K562 (cell line): ENCODE measurements around the gene STK36. TPM values are rescaled to one million over a fixed set of nuclear protein-coding genes. Genes with fewer than 3 reads are reported as not detected.
A peak's percentile ranks its signal among the peaks of the same experiment; 100 is the strongest.

ENCODE experiments used
- ATAC-seq: fragments of 200-7000 bp; cut with Tn5 transposase; 3 replicates; pipeline ENCODE4 v1.9.1; 2020; ENCODE audit warnings: moderate library complexity
- BruUV-seq: library from RNA; stranded (reverse); fragments of 400-500 nt; replicated peaks from 2 replicates; lab custom pipeline; 2021; lab: Mats Ljungman, UMichigan
- CTCF ChIA-PET: fragments of 300-600 bp; formaldehyde crosslinking; extraction: SDS; loops from one replicate; lab custom pipeline; 2021; ENCODE audit warnings: low intra/inter-chr PET ratio; lab: Yijun Ruan, JAX
- POLR2A ChIA-PET: fragments of 300-600, 350-650 bp; sonication (Branson Sonifier 250); formaldehyde crosslinking; extraction: SDS; loops from one replicate; lab custom pipeline; 2021; ENCODE audit warnings: antibody characterized with exemption, inconsistent platforms; lab: Yijun Ruan, JAX
- DNase-seq, 4 experiments: peaks; one replicate each; pipeline versions ENCODE4 v3.0.0 to v3.0.0-alpha.2; 2011 to 2018; ENCODE audit warnings: low spot score in 3 of 4, mixed read lengths in 3 of 4; ENCODE audit errors: extremely low read depth in 1 of 4
- FAIRE-seq: peaks from 2 replicates; lab custom pipeline; 2011; peaks lifted over from hg19 to GRCh38; lab: Jason Lieb, UNC
- H2AFZ ChIP-seq: 2 replicates; pipeline ENCODE4 v1.6.0; 2011; ENCODE audit warnings: low read depth, low read length, control low read depth, inconsistent platforms
- H3K27ac ChIP-seq: fragments of 200-600 bp; 3 replicates; pipeline ENCODE4 v1.8.0; 2011; ENCODE audit warnings: low read depth, mild to moderate bottlenecking, control low read depth, inconsistent platforms, low read length, moderate library complexity, mixed read lengths; ENCODE audit errors: extremely low read depth
- H3K27me3 ChIP-seq, 2 experiments: fragments of 300-600 bp in 1 of 2; 2 replicates in 1 of 2; 3 replicates in 1 of 2; pipeline versions ENCODE4 v1.6.0 to v1.8.0; 2011; ENCODE audit warnings: inconsistent platforms in 2 of 2, low read length in 2 of 2, mild to moderate bottlenecking in 1 of 2, mixed read lengths in 1 of 2, moderate library complexity in 1 of 2; ENCODE audit not compliant: control insufficient read depth in 2 of 2, insufficient read depth in 2 of 2
- H3K36me3 ChIP-seq: fragments of 300-600 bp; 3 replicates; pipeline ENCODE4 v1.8.0; 2011; ENCODE audit warnings: mild to moderate bottlenecking, low read length, inconsistent platforms; ENCODE audit not compliant: control insufficient read depth, insufficient read depth
- H3K4me1 ChIP-seq, 2 experiments: fragments of 200-600 bp in 1 of 2; replicated peaks in 1 of 2; 2 replicates in 1 of 2; 3 replicates in 1 of 2; pipeline versions ENCODE4 v1.5.1 to v1.8.0; 2011; ENCODE audit warnings: inconsistent platforms in 2 of 2, low read length in 2 of 2, mild to moderate bottlenecking in 1 of 2, mixed read lengths in 1 of 2, moderate library complexity in 1 of 2; ENCODE audit not compliant: control insufficient read depth in 2 of 2, insufficient read depth in 2 of 2
- H3K4me2 ChIP-seq: 2 replicates; pipeline ENCODE4 v1.6.1; 2011; ENCODE audit warnings: low read length, control low read depth, inconsistent platforms, mixed read lengths; ENCODE audit not compliant: insufficient read depth
- H3K4me3 ChIP-seq: fragments of 200-600 bp; sonication (generic), shearing (Covaris generic); 2 replicates; pipeline ENCODE4 v1.5.1; 2016; ENCODE audit warnings: control low read depth, inconsistent platforms
- H3K79me2 ChIP-seq: fragments of 200-600 bp; 3 replicates; pipeline ENCODE4 v1.8.0; 2011; ENCODE audit warnings: low read length, inconsistent platforms; ENCODE audit not compliant: control insufficient read depth, insufficient read depth
- H3K9ac ChIP-seq, 2 experiments: 2 replicates each; pipeline versions ENCODE4 v1.6.0 to v1.6.1; 2011; ENCODE audit warnings: low read depth in 2 of 2, low read length in 2 of 2, control low read depth in 1 of 2, inconsistent platforms in 1 of 2, mild to moderate bottlenecking in 1 of 2, mixed read lengths in 1 of 2; ENCODE audit not compliant: insufficient read depth in 1 of 2
- H3K9me1 ChIP-seq: one replicate; pipeline ENCODE4 v1.6.0; 2011; ENCODE audit warnings: inconsistent platforms, mild to moderate bottlenecking, low read length, moderate library complexity; ENCODE audit not compliant: control insufficient read depth, insufficient read depth
- H3K9me3 ChIP-seq: replicated peaks from 2 replicates; pipeline ENCODE4 v1.5.1; 2011; ENCODE audit warnings: low read depth, low read length, inconsistent platforms; ENCODE audit not compliant: control insufficient read depth, insufficient read depth
- H4K20me1 ChIP-seq: replicated peaks from 2 replicates; pipeline ENCODE4 v1.6.1; 2011; ENCODE audit warnings: low read length, inconsistent platforms, mixed read lengths; ENCODE audit not compliant: control insufficient read depth, insufficient read depth
- ARID1B ChIP-seq: fragments of 450-650 bp; IDR thresholded peaks from 2 replicates; pipeline ENCODE4 v1.6.1; 2016; ENCODE audit warnings: antibody characterized with exemption, mild to moderate bottlenecking, inconsistent platforms
- ARNT ChIP-seq, 2 experiments: fragments of 450-650 bp; IDR thresholded peaks; 2 replicates each; pipeline ENCODE4 v1.6.1; 2016; ENCODE audit warnings: mild to moderate bottlenecking in 1 of 2
- ATF7 ChIP-seq: fragments of 450-650 bp; IDR thresholded peaks from 2 replicates; pipeline ENCODE4 v1.7.1; 2014; ENCODE audit warnings: mild to moderate bottlenecking, moderate library complexity
- BRD9 ChIP-seq: fragments of 450-650 bp; IDR thresholded peaks from 2 replicates; pipeline ENCODE4 v1.6.1; 2018; ENCODE audit warnings: low read depth; ENCODE audit not compliant: partially characterized antibody
- CC2D1A ChIP-seq: fragments of 450-650 bp; IDR thresholded peaks from 2 replicates; pipeline ENCODE4 v1.6.1; 2017; ENCODE audit warnings: mild to moderate bottlenecking
- DPF2 ChIP-seq: fragments of 450-650 bp; IDR thresholded peaks from 2 replicates; pipeline ENCODE4 v1.6.1; 2016
- EP400 ChIP-seq: fragments of 450-650 bp; IDR thresholded peaks from 2 replicates; pipeline ENCODE4 v1.6.1; 2017; ENCODE audit warnings: antibody characterized with exemption, mild to moderate bottlenecking, moderate library complexity
- ETV1 ChIP-seq: fragments of 450-650 bp; conservative IDR thresholded peaks from 2 replicates; pipeline ENCODE4 v1.6.1; 2016; ENCODE audit warnings: missing genetic modification characterization, control low read depth, low read depth, missing compliant biosample characterization
- FOXK2 ChIP-seq, 2 experiments: fragments of 450-650 bp; IDR thresholded peaks in 1 of 2; conservative IDR thresholded peaks in 1 of 2; 2 replicates each; pipeline ENCODE4 v1.6.1; 2016; ENCODE audit warnings: low read depth in 2 of 2, mild to moderate bottlenecking in 1 of 2
- HDAC1 ChIP-seq, 2 experiments: fragments of 450-650 bp; IDR thresholded peaks; 2 replicates each; pipeline ENCODE4 v1.6.1; 2016 to 2017; ENCODE audit warnings: inconsistent platforms in 1 of 2, mild to moderate bottlenecking in 1 of 2, moderate library complexity in 1 of 2
- HLTF ChIP-seq: fragments of 450-650 bp; IDR thresholded peaks from 2 replicates; pipeline ENCODE4 v1.6.1; 2016
- HSF4 ChIP-seq: fragments of 250-450 bp; sonication (Bioruptor Pico); IDR thresholded peaks from 2 replicates; pipeline ENCODE4 v2.1.2; 2022; ENCODE audit warnings: mild to moderate bottlenecking, moderate library complexity, borderline replicate concordance
- MYC ChIP-seq, 2 experiments: fragments of 250-450 bp in 1 of 2; sonication (Bioruptor Pico) in 1 of 2; IDR thresholded peaks; 2 replicates each; pipeline versions ENCODE4 v1.5.1 to v1.6.1; 2012 to 2021; ENCODE audit warnings: low read depth in 2 of 2, borderline replicate concordance in 1 of 2, improper control_type of control experiment in 1 of 2, low read length in 1 of 2, mild to moderate bottlenecking in 1 of 2, moderate library complexity in 1 of 2
- NFRKB ChIP-seq: fragments of 450-650 bp; IDR thresholded peaks from 2 replicates; pipeline ENCODE4 v1.6.1; 2016; ENCODE audit warnings: low read depth
- SRSF9 ChIP-seq: fragments of 200-400 bp; formaldehyde crosslinking; IDR thresholded peaks from 2 replicates; pipeline ENCODE4 v1.6.1; 2017; ENCODE audit warnings: low read depth, low read length, borderline replicate concordance
- TCFL5 ChIP-seq: fragments of 250-450 bp; sonication (Bioruptor Pico); conservative IDR thresholded peaks from 2 replicates; pipeline ENCODE4 v1.6.1; 2021; ENCODE audit warnings: mild to moderate bottlenecking, moderate library complexity, matching md5 sums
- TEAD2 ChIP-seq: fragments of 450-650 bp; IDR thresholded peaks from 2 replicates; pipeline ENCODE4 v1.6.1; 2016; ENCODE audit warnings: missing genetic modification characterization, control low read depth, missing compliant biosample characterization
- VEZF1 ChIP-seq: fragments of 200-800 bp; sonication (Bioruptor generic); IDR thresholded peaks from 2 replicates; pipeline ENCODE4 v1.6.1; 2017; ENCODE audit warnings: missing genetic modification characterization, missing compliant biosample characterization
- ZBTB34 ChIP-seq: fragments of 250-450 bp; sonication (Bioruptor Pico); IDR thresholded peaks from 2 replicates; pipeline ENCODE4 v1.8.0; 2021; ENCODE audit warnings: mild to moderate bottlenecking, moderate library complexity
- ZNF140 ChIP-seq: fragments of 250-450 bp; sonication (Bioruptor Pico); IDR thresholded peaks from 2 replicates; pipeline ENCODE4 v1.8.0; 2021; ENCODE audit warnings: moderate library complexity, mild to moderate bottlenecking, inconsistent platforms
- ZNF707 ChIP-seq: fragments of 250-450 bp; sonication (Bioruptor Pico); conservative IDR thresholded peaks from 2 replicates; pipeline ENCODE4 v1.8.0; 2022; ENCODE audit warnings: inconsistent platforms, mild to moderate bottlenecking, moderate library complexity
- ZNF766 ChIP-seq: fragments of 200-800 bp; sonication (Bioruptor generic); conservative IDR thresholded peaks from 2 replicates; pipeline ENCODE4 v1.6.1; 2016; ENCODE audit warnings: missing genetic modification characterization, missing compliant biosample characterization
- WGBS: fragments of 100-300 bp; shearing (Covaris generic); methylation state at CpG from one replicate; pipeline ENCODE4 v1.1.6; 2016; ENCODE audit warnings: low coverage, mixed read lengths; ENCODE audit not compliant: insufficient coverage; ENCODE audit errors: missing lambda C conversion rate; 5-methylcytosine and 5-hydroxymethylcytosine counted together
- in situ Hi-C: fragments of 300-500 bp; cut with MboI; formaldehyde crosslinking; loops from 4 replicates; pipeline ENCODE4 v1.15.0; 2018; ENCODE audit warnings: inconsistent platforms, mixed read lengths
- intact Hi-C: fragments of 100-400 bp; cut with micrococcal nuclease; formaldehyde crosslinking; loops from 2 replicates; pipeline ENCODE4 v1.14.2; 2022
- polyA plus RNA-seq, 8 experiments: library from polyadenylated mRNA; depleted of rRNA in 4 of 8; stranded (reverse) in 5 of 8; unstranded in 3 of 8; fragments of >200 nt; fragmentation: Nextera tagmentation in 2 of 8; fragmentation: Illumina TruSeq in 1 of 8; extraction: Ambion mirVana in 2 of 8; extraction: Trizol in 1 of 8; gene quantifications; 2 replicates each; pipeline versions ENCODE4 v1.2.1 to v1.2.3, GENCODE V29; 2011 to 2014; ENCODE audit warnings: inconsistent platforms in 1 of 8, missing spikeins in 1 of 8
- total RNA-seq, 7 experiments: library from RNA; depleted of rRNA in 6 of 7; stranded (reverse); fragments of >200 nt in 6 of 7; fragmentation: Illumina TruSeq in 2 of 7; extraction: Trizol in 2 of 7; gene quantifications; 2 replicates each; pipeline versions ENCODE4 v1.2.1 to v1.2.3, GENCODE V29; 2011 to 2021; ENCODE audit warnings: low replicate concordance in 1 of 7

The STK36 gene
- total and polyA plus RNA-seq, 9 of the 15 experiments (the other 6 are each of a cell fraction or from before 2014, with no cell fraction given) = 3.5 to 12.4 (median 6.7) TPM

GRCh38 chr2:218745160-218745558 lies 73.3 kb downstream of the STK36 start:
- BruUV-seq = no TSS peak
- peak overlapping the region; percentile 42 to 58; a peak in 1 of 4 replicates for H3K9ac ChIP-seq
- no peak overlapping the region; the same call in 1 of the 2 replicates for H3K4me2 ChIP-seq
- no peaks in the 10 kb centered on the region for H3K79me2 ChIP-seq
- ATAC-seq (peak; percentile 93), DNase-seq (peak in 2 of 4 experiments; percentile 47 to 52), FAIRE-seq (peak; percentile 58)
- H3K4me3 ChIP-seq = no peak overlapping the region
- peaks cover 68% of the 10 kb centered on the region; the same call in 2 of the 3 replicates for H3K36me3 ChIP-seq
- ChIA-PET POLR2A (interaction anchor here (0.6 to 0.7 kb wide), 2 partner anchors 11 to 35 kb away, joined by 4 to 7 read pairs; no protein-coding TSS in a partner anchor), CTCF (no interaction called here)
- in situ Hi-C loops (no loop called here), intact Hi-C loops (no loop called here)
- no peaks in the 10 kb centered on the region for H3K9me3 ChIP-seq
- no peaks in the 10 kb centered on the region for H4K20me1 ChIP-seq
- H3K27me3 ChIP-seq = no peaks in the 10 kb centered on the region
- peaks cover 5 to 12% of the 10 kb centered on the region in 2 experiments; a peak in 3 of 5 replicates for H3K4me1 ChIP-seq
- H3K9me1 ChIP-seq = no peaks in the 10 kb centered on the region
- H2AFZ ChIP-seq = peak overlapping the region; percentile 35; the same call in 1 of the 2 replicates
- 65% methylated on average over 3 of the region's 5 CpGs for WGBS
- peak overlapping the region; percentile 78 for H3K27ac ChIP-seq
- peak; percentile 92 for TF ChIP-seq EP400
- peak; percentile 40; the same call in 1 of the 2 replicates for TF ChIP-seq HSF4 (CRISPR knock-in tag)
- TF ChIP-seq ATF7 = 0 out of 2 replicates have a peak, but pooled peaks have one; percentile 46
- no peak for TF ChIP-seq ZNF766
- no peak for TF ChIP-seq ZBTB34 (CRISPR knock-in tag)
- TF ChIP-seq ZNF707 (CRISPR knock-in tag) = no peak
- TF ChIP-seq TCFL5 (CRISPR knock-in tag) = no peak
- TF ChIP-seq MYC (IDR thresholded peaks at IDR 0.05; ENCODE audit: low read depth, low read length) = peak; percentile 93
- TF ChIP-seq MYC (CRISPR knock-in tag; IDR thresholded peaks at IDR 0.05; ENCODE audit: borderline replicate concordance, low read depth) = no peak
- TF ChIP-seq VEZF1 (CRISPR knock-in tag) = peak; percentile 12; the same call in 1 of the 2 replicates
- TF ChIP-seq DPF2 = peak; percentile 61; the same call in 1 of the 2 replicates
- no peak for TF ChIP-seq ZNF140 (CRISPR knock-in tag)
- TF ChIP-seq SRSF9 = no peak
- TF ChIP-seq HLTF = 0 out of 2 replicates have a peak, but pooled peaks have one; percentile 42
- peak; percentile 89; the same call in 1 of the 2 replicates for TF ChIP-seq NFRKB
- TF ChIP-seq ETV1 (tag) = peak; percentile 33; the same call in 1 of the 2 replicates
- 0 out of 4 replicates have a peak, but pooled peaks of 1 of the 2 experiments have one; percentile 44 for TF ChIP-seq ARNT (IDR thresholded peaks at IDR 0.05)
- 0 out of 2 replicates have a peak, but pooled peaks have one; percentile 4 for TF ChIP-seq TEAD2
- peak; percentile 40; the same call in 1 of the 2 replicates for TF ChIP-seq CC2D1A
- TF ChIP-seq ARID1B = peak; percentile 54
- peak; percentile 50 to 69; a peak in 2 of 4 replicates for TF ChIP-seq FOXK2 (conservative IDR thresholded peaks at IDR 0.05 in 1 of 2, IDR thresholded peaks at IDR 0.05 in 1 of 2; ENCODE audit: low read depth in 2 of 2)
- no peak for TF ChIP-seq BRD9
- TF ChIP-seq HDAC1 (IDR thresholded peaks at IDR 0.05) = peak in 1 of 2 experiments; percentile 42; a peak in 1 of 4 replicates
